Tibial artery (tissue), 4 donors: ENCODE results near the gene NLGN1.

Experiments used
- DNase-seq, 2 donors: peaks; one replicate each; pipeline ENCODE4 v3.0.0-alpha.2; 2019
- H3K27ac ChIP-seq, 2 donors: fragments of 200-600 bp; sonication (generic) in 1 of 2; 1 replicate in 1 of 2; 2 replicates in 1 of 2; pipeline ENCODE4 v1.5.1; 2018 to 2019; ENCODE audit warnings: mild to moderate bottlenecking in 1 of 2
- H3K27me3 ChIP-seq, 2 donors: fragments of 200-600 bp; sonication (generic) in 1 of 2; one replicate each; pipeline versions ENCODE4 v1.5.1 to v1.6.0; 2016 to 2019
- H3K36me3 ChIP-seq, 3 donors: fragments of 200-600 bp; sonication (generic) in 2 of 3; one replicate each; pipeline ENCODE4 v1.5.1; 2016 to 2019; ENCODE audit warnings: mild to moderate bottlenecking in 2 of 3
- H3K4me1 ChIP-seq, 4 donors: fragments of 200-600 bp; sonication (generic) in 2 of 4; 1 replicate in 3 of 4; 2 replicates in 1 of 4; pipeline ENCODE4 v1.5.1; 2016 to 2019
- H3K4me3 ChIP-seq, 2 donors: fragments of 200-600 bp; sonication (generic) in 1 of 2; 1 replicate in 1 of 2; 2 replicates in 1 of 2; pipeline ENCODE4 v1.5.1; 2018 to 2019; ENCODE audit warnings: mild to moderate bottlenecking in 2 of 2
- H3K9me3 ChIP-seq, 3 donors: fragments of 200-600 bp; sonication (generic) in 1 of 3; one replicate each; pipeline ENCODE4 v1.5.1; 2016 to 2019
- intact Hi-C: fragments of 100-400 bp; cut with DNase I; formaldehyde crosslinking; loops from one replicate; pipeline ENCODE4 v1.15.0; 2023; ENCODE audit warnings: low total_unique reads
- TF ChIP-seq, protein P1 (sequence below), 2 experiments: fragments of 200-600 bp in 1 of 2; fragments of 450-650 bp in 1 of 2; IDR thresholded peaks; one replicate each; pipeline ENCODE4 v1.5.1; 2017 to 2019; ENCODE audit warnings: antibody characterized with exemption in 2 of 2, mild to moderate bottlenecking in 1 of 2, moderate library complexity in 1 of 2

Gene NLGN1

GRCh38 chr3:173685456-173685855, 287.9 kb downstream of the NLGN1 start:
- DNase-seq = no peak
- Histone ChIP-seq H3K4me1 (peaks cover 0 to 18% (median 0%) of the 10 kb centered on the region in 4 donors), H3K9me3 (no peaks in the 10 kb centered on the region), H3K36me3 (no peaks in the 10 kb centered on the region), H3K27ac (no peak overlapping the region), H3K27me3 (no peaks in the 10 kb centered on the region), H3K4me3 (no peak overlapping the region)
- intact Hi-C loops = no loop called here
- TF ChIP-seq, protein P1, sequence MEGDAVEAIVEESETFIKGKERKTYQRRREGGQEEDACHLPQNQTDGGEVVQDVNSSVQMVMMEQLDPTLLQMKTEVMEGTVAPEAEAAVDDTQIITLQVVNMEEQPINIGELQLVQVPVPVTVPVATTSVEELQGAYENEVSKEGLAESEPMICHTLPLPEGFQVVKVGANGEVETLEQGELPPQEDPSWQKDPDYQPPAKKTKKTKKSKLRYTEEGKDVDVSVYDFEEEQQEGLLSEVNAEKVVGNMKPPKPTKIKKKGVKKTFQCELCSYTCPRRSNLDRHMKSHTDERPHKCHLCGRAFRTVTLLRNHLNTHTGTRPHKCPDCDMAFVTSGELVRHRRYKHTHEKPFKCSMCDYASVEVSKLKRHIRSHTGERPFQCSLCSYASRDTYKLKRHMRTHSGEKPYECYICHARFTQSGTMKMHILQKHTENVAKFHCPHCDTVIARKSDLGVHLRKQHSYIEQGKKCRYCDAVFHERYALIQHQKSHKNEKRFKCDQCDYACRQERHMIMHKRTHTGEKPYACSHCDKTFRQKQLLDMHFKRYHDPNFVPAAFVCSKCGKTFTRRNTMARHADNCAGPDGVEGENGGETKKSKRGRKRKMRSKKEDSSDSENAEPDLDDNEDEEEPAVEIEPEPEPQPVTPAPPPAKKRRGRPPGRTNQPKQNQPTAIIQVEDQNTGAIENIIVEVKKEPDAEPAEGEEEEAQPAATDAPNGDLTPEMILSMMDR (IDR thresholded peaks at IDR 0.05) = no peak

GRCh38 chr3:173688216-173688842, 290.8 kb downstream of the NLGN1 start:
- intact Hi-C loops = no loop called here
- Histone ChIP-seq H3K4me1 (peaks cover 0 to 14% (median 2%) of the 10 kb centered on the region in 4 donors), H3K4me3 (no peak overlapping the region), H3K36me3 (no peaks in the 10 kb centered on the region), H3K27me3 (no peaks in the 10 kb centered on the region), H3K9me3 (no peaks in the 10 kb centered on the region), H3K27ac (no peak overlapping the region)
- TF ChIP-seq, protein P1 (IDR thresholded peaks at IDR 0.05) = no peak
- no peak for DNase-seq

GRCh38 chr3:173690542-173691180, 293.1 kb downstream of the NLGN1 start:
- no peak overlapping the region for H3K4me3 ChIP-seq
- H3K27ac ChIP-seq = no peak overlapping the region
- no peaks in the 10 kb centered on the region for H3K27me3 ChIP-seq
- peaks cover 0 to 14% (median 2%) of the 10 kb centered on the region in 4 donors for H3K4me1 ChIP-seq
- intact Hi-C loops = no loop called here
- DNase-seq = no peak
- no peaks in the 10 kb centered on the region for H3K36me3 ChIP-seq
- H3K9me3 ChIP-seq = no peaks in the 10 kb centered on the region
- TF ChIP-seq, protein P1 (IDR thresholded peaks at IDR 0.05) = no peak

DNA sequence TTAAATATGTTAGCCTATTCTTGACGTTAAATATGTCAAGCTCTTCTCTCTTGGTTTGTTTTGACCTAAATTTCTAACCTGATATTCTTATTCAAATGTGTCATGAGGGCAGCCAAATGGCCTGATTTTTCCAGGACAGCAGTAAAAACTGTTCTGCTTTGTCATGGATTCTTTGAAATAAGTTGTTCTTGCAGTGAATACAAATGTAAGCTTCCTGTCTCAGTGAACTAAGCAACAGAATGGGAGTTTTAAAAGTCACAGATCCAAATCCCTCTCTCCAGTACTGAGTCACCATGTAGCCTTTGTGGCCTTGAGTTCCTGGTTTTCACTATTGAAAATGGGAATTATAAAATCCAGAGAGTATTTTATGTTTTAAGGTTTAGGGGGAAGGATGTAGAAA, 301.8 kb downstream of the NLGN1 start:
- intact Hi-C loops = no loop called here
- Histone ChIP-seq H3K4me3 (no peak overlapping the region), H3K27me3 (no peaks in the 10 kb centered on the region), H3K9me3 (no peaks in the 10 kb centered on the region), H3K36me3 (no peaks in the 10 kb centered on the region), H3K4me1 (peaks cover 0 to 5% (median 0%) of the 10 kb centered on the region in 4 donors), H3K27ac (no peak overlapping the region)
- TF ChIP-seq, protein P1 (IDR thresholded peaks at IDR 0.05) = no peak
- DNase-seq = no peak

- Histone ChIP-seq H3K9me3 (no peaks in the 10 kb centered on the region), H3K4me1 (peaks cover 0 to 5% (median 0%) of the 10 kb centered on the region in 4 donors), H3K27me3 (no peaks in the 10 kb centered on the region), H3K27ac (no peak overlapping the region), H3K36me3 (no peaks in the 10 kb centered on the region), H3K4me3 (no peak overlapping the region)
- DNase-seq = no peak
- TF ChIP-seq, protein P1 (IDR thresholded peaks at IDR 0.05) = no peak
- intact Hi-C loops = no loop called here
These were observed 302.8 kb downstream of the NLGN1 start for GRCh38 chr3:173700336-173700735.
